T-helper 2 cell (primary cell): ENCODE results near the gene NPTX2.

Experiments
- DNase-seq, 5 experiments: peaks; one replicate each; pipeline versions ENCODE4 v3.0.0 to v3.0.0-alpha.2; 2012 to 2022

The NPTX2 gene

DNA sequence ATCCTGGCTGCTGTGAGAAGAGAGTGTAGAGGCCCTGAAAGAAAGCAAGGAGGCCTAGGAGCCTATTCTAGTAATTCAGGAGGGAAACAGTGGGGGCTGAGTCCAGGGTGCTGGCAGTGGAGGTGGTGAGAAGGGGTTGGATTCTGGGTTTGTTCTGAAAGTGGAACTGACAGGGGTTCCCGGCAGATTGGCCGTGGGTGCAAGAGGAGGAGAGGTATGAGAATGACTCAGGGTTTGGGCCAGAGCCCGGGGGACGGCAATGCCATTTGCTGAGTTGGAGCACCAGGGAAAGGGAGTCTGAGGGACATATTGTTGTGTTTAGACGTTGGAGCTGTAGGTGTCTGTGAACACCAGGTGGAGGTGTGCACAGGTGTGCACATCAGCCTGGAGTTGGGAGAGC, 38.5 kb downstream of the NPTX2 start:
- DNase-seq, result no peak

DNA sequence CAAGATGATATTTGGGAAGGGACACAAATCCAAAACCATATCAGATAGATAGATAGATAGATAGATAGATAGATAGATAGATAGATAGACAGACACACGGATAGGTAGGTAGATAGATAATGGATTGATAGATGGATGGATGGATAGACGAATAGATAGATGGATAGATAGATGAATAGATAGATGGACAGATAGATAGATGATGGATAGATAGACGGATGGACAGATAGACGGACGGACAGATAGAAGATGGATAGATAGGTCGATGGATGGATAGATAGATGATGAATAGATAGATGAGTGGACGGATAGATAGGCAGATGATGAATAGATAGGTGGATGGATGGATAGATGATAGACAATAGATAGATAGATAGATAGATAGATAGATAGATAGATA, 39.8 kb downstream of the NPTX2 start:
- DNase-seq, result no peak

DNA sequence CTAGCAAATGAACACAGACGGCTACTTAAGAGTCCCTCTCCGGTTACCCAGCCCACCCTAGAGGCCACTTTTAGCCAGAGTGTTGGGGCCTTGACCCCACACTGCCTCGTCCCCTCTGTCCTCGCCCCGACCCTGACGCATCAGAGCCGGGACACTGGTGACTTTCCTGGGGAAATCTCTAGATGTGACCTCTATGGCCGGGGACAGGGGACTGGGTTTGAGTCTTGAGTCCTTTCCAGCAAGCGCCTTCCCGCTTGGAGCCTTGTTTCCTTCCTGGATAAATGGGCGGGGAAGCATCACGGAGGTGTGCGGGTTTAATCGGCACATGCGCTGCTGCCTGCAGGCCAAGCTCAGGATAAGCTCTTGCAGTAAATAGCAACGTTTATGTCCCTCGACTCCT, 40.7 kb downstream of the NPTX2 start:
- DNase-seq, result no peak

DNA sequence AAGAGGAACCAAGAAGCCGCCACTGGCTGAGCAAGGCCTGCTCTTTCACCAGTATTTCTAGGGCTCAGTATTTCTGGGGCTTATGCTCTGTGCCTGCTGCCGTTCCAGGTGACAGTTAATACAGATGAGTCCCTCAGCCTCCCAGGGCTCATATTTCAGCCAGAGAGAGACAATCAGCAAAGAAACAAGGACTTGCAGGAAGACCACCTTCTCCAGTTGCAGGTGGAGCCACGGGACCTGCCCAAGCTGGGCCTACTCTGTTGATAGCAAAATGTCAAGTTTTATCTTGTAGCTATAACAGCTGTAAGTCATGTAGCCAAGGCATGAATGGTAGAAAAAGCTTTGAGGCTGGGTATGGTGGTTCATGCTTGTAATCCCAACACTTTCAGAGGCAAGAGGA, 42.7 kb downstream of the NPTX2 start:
- DNase-seq, result no peak

DNA sequence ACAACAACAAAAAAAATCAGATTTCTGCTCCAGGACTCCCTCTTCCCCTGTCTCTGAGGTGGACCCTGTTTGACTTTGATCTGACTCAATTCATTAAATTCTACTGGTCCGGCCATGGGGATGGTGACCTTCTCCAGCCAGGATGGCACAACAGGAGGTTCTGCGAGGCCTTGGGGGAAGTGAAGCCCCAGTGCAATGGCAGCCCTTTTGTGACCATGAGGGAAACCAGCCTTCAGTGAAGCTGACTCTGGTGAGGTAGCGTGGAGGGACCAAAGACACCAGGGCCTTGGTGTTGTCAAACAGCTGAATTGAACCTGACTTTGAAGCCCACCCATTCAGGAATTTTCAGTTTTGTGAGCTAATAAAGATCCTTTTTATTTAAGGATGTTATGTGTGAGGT, 44.5 kb downstream of the NPTX2 start:
- DNase-seq, result no peak

DNA sequence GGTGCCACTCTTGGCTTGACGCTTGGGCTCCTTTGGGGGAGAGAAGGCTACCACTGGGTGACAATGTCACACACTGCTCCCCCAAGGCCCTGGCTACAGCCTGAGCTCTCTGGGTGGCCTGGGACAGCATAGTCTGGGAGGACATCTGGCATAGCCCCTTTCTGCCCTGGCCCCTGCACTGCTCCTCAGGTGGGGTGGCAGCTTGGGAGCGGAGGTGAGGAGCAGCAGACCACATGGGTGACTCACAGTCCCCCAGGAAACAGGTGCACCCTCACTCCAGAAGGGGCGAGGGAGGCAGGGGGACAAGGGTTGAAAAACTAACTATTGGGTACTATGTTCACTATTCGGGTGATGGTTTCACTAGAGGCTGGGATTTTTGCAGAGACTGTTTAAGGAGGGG, 45.2 kb downstream of the NPTX2 start:
- DNase-seq, result no peak

DNA sequence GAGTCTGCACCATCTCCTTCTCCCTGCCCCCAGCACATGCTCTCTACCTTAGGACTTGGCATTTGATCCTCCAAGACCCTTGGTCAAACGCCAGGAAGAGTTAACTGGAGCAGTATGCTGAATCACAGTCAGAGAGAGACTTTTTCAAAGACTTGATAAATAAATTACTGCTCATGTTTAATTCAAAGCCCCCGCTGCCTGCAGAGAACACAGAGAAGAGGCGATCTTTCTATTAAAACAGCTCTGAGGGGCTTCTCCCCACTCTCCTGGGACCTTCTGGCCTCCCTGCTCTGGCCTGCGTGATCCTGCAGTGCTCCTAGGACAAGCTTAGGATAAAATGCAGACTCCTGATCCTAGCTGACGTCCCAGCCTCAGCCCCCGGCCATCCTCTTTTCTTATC, 47.8 kb downstream of the NPTX2 start:
- no peak for DNase-seq

DNA sequence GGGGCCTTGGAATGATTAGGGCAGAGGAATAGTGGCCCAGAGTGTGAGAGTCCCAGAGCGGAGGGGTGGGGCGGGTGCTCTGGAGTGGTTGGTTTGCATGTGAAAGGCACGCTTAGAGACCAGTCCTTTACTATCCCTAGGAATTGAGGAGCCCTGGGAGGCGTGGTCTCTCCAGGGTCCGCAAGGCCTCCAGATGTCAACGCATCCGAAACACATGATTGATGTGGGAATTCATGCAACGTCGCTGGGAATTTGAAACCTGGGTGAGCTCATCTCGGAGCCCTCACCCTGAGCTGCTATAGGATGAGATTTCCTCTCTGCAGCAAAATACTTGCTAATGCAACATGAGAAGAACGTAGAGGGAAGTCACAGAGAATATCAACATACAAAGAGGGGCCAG, 51.2 kb downstream of the NPTX2 start:
- DNase-seq, result no peak

DNA sequence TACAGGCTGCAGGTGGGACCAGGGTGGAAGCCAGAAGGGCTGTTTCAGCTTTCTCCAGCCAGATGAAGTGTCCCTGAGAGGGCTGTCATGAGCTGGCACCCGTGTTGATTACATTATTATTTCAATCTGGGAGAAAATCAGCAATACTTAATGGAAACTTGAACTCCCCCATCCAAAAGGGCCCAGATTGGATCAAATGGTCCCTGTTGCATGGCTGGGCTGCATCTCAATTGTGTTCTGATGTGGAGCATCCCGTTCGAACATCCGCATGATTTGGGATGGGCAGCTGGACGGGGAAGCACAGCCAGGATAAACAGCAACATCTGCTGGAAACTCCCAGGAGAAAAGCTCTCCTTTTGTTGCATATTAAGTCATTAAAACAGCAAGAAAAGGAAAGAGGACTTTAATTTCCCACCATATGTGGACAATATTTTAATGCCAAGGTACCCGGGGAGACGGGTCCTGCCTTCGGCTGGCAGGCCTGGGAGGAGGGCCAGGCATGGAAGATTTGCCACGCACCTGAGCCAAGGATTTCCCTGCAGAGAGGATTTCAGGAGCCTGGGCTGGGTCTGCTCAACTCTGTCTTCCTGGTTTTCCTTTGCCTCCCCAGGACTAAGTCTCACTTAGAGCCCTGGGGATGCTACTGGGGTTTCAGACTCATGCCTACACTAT, 52.4 kb downstream of the NPTX2 start:
- no peak for DNase-seq

DNA sequence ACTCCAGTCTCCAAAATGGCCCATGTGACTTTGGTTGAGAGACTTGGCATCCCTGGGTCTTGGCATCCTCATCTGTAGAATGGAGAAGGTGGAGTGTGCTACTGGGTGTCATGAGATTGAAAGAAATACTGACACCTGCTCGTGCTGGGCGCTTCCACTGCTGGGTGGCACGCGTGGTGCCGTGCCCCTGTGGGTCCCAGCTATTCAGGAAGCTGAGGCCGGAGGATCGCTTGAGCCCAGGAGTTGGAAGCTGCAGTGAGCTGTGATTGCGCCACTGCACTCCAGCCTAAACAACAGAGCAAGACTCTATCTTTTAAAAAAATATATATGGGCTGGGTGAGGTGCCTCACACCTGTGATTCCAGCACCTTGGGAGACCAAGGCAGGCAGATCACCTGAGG, 53.1 kb downstream of the NPTX2 start:
- no peak for DNase-seq

DNA sequence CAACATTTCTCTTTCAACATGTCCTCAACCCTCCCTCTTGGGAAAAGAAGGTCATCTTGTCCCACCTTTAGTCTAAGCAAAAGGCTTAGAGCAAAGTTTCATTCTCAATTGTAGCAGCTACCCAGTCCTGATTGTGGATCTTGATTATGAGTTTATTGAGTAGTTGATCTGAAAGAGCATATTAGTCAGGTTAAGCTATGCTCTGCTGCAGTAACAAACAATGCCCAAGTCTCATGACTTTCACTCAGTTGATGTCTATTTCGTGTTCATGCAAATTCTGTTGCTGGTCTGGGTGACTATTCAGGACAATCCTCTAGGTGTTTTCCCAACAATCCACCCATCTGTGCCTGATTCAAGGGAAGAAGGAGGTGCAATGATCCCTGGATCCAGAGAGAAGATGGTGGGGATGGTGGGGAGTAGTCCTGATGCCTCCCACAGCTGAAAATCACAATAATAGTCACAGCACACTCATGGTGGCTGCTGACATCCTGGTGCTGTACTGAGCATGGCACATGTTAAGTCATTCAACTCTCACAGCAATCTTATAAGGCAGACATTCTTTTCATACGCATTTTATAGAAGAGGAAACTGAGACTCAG, 54.7 kb downstream of the NPTX2 start:
- no peak for DNase-seq

DNA sequence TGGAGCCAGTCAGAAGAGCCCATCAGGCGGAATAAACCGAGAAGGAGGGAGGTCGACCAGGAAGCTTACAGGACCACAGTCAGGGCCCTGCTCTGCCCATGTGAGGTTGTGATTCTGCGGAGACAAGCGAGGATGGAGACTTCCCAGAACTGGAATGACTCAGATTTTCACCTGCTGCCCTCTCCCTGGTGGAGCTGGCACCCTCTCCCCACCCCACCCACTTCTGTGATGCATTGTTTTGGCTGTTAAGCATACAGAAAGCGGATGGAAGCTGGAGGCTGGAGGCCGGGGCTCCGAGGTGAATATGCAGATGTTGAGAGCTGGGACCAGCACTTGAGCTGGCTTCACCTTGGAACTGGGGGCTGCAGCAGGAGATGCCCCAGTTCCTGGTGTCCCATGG, 57.4 kb downstream of the NPTX2 start:
- no peak for DNase-seq

DNA sequence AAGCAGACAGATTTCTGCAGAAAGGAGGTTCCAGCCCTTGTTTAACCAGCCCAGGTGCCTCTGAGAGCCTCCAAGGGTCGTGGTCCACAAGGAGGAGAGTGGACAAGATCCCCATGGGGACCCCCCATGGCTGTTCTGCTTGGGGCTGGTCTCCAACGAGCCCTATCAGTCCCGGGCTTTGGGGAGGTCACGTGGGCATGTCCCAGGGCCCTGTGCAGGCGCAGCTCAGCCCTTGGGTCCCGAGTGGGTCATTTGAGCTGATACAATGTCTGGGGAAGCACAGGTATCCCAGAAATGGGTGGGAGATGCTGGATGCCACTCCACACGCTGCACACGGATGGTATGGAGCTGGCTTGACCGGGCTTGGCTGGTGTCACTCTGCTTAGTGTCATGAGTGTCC, 57.8 kb downstream of the NPTX2 start:
- DNase-seq, result no peak

DNA sequence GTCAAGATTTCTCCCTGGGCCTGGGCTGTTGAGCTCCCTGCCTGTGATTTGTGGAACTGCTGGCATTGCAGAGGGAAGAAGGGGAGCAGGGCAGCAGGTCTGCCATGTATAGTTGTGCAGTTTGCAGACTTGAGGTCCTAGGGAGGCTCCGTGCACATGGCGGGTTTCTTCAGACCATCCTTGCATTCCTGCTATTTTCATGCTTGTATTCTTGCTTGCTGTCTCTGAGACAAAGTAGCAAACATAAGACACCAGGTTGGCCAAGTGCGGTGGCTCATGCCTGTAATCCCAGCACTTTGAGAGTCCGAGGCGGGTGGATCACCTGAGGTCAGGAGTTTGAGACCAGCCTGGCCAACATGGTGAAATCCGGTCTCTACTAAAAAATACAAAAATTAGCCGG, 61.1 kb downstream of the NPTX2 start:
- DNase-seq, result no peak
